ENCODE data around the gene POU2F1. TPM values are rescaled to one million over a fixed set of nuclear protein-coding genes. Genes with fewer than 3 reads are reported as not detected.

Gene POU2F1
- total RNA-seq, 2 donors from 2014 or later: 7.7 to 10.9 TPM

DNA sequence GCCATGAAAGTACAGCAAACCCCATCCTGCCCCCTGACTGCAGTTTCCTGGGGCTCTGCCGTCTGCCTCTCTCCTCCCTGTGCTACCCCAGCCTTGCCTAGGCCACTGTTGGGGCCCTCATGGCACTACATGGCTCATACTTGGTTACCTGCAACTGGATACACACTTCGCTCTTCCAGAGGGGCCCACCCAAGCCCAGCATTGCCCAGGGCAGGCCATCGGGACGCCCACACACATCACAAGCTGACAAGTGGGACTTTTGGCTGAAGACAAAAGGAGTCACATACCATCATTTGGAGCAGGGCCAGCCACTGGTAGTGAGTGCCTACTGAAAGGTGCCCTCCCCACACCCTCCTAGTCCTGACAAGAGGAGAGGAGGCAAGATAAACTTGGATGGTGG lies 214.8 kb downstream of the POU2F1 start:
- H3K27ac ChIP-seq: no peak overlapping the region
- no peak for DNase-seq (ENCODE audit: low spot score)
- no peak overlapping the region for H3K4me3 ChIP-seq
- TF ChIP-seq, protein P1, sequence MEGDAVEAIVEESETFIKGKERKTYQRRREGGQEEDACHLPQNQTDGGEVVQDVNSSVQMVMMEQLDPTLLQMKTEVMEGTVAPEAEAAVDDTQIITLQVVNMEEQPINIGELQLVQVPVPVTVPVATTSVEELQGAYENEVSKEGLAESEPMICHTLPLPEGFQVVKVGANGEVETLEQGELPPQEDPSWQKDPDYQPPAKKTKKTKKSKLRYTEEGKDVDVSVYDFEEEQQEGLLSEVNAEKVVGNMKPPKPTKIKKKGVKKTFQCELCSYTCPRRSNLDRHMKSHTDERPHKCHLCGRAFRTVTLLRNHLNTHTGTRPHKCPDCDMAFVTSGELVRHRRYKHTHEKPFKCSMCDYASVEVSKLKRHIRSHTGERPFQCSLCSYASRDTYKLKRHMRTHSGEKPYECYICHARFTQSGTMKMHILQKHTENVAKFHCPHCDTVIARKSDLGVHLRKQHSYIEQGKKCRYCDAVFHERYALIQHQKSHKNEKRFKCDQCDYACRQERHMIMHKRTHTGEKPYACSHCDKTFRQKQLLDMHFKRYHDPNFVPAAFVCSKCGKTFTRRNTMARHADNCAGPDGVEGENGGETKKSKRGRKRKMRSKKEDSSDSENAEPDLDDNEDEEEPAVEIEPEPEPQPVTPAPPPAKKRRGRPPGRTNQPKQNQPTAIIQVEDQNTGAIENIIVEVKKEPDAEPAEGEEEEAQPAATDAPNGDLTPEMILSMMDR (IDR thresholded peaks at IDR 0.05): no peak
- H3K27me3 ChIP-seq: no peaks in the 10 kb centered on the region
- H3K36me3 ChIP-seq: no peaks in the 10 kb centered on the region
- peaks cover 0 to 13% of the 10 kb centered on the region in 2 donors for H3K4me1 ChIP-seq
- no peaks in the 10 kb centered on the region for H3K9me3 ChIP-seq

DNA sequence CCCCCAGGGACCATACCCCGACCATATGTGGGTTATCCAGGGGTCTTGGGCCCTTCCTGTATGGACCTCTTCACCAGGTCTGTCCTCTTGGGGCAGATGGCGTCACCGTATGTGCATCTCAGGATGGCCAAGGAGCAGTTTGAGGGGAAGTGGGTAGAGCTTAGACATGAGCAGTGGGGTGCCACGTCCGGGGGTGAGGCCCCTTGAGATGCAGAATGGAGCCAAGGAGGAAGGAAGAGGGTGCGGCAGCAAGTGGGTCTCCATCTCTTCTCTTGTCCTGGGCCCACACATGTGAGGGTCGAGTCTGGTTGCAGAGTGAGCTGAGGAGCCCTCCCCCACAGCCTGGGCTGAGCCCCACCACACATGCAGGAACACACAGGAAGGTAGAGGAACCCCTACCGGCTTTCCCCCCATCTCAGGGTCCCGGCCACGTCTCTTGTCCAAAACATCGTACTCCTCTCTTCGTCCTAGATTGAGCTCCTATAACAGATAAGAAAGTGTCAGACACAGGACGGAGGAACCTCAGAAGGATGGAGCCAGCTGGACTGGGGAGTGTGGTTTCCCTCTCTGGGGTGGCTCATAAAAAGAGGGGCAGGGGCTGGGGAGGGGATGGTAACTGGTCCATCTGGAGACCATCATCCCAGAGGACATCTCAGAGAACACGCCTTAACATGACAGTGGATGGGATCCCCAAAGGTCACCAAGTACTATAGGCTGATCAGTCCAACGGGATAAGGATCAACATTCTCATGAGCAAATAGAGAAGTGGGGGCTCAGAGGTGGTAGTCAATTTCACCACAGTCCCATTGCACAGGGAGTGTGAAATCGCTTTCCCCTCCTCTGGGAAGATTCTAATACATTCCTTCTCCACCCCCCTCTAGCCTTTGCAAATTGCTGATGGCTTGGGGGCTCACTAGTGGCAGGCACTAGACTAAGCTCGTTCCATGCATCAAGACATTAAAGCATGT lies 217.8 kb downstream of the POU2F1 start:
- H3K4me1 ChIP-seq: peaks cover 0 to 13% of the 10 kb centered on the region in 2 donors
- no peaks in the 10 kb centered on the region for H3K9me3 ChIP-seq
- H3K4me3 ChIP-seq: no peak overlapping the region
- no peaks in the 10 kb centered on the region for H3K27me3 ChIP-seq
- peak; percentile 21 for DNase-seq (ENCODE audit: low spot score)
- H3K27ac ChIP-seq: no peak overlapping the region
- TF ChIP-seq, protein P1 (IDR thresholded peaks at IDR 0.05): no peak
- no peaks in the 10 kb centered on the region for H3K36me3 ChIP-seq

DNA sequence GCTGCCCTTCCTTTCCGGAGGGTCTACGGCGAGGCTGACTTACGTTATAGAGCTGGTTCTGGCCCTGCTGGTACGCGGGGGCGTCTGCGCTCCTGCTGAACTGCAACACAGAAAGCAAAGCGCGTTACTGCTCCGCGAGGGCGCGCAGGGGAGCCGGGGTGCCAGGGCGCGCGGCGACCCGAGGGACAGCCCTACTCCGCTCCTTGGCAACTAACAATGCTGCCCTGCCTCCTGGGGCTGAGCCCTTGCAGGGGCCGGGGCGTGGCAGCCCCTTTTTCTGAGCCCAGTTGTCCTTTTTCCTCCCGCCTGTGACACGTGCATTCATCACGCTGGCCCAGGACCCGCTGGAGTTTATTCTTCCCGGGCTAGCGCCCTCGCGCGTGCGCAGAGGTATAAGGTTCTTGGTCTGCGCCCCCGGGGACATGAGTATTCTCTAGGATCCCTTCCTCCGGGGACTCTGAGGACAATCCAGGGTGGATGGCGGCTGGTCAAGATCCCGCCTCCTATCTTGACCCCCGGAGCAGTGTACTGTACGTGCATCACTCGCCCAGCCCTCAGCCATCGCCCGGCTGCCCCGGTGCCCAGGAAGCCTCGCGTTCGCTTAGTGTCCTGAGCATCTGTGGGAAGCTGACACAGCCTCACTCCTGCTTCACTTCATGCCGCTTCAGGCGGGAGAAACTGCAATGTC lies 218.8 kb downstream of the POU2F1 start:
- TF ChIP-seq, protein P1 (IDR thresholded peaks at IDR 0.05): peak in 1 of 2 donors; percentile 36
- DNase-seq (ENCODE audit: low spot score): peak; percentile 59
- no peaks in the 10 kb centered on the region for H3K9me3 ChIP-seq
- peak overlapping the region in 1 of 2 donors; percentile 34 for H3K4me3 ChIP-seq
- no peaks in the 10 kb centered on the region for H3K27me3 ChIP-seq
- H3K27ac ChIP-seq: no peak overlapping the region
- peaks cover 0 to 13% of the 10 kb centered on the region in 2 donors for H3K4me1 ChIP-seq
- H3K36me3 ChIP-seq: no peaks in the 10 kb centered on the region

DNA sequence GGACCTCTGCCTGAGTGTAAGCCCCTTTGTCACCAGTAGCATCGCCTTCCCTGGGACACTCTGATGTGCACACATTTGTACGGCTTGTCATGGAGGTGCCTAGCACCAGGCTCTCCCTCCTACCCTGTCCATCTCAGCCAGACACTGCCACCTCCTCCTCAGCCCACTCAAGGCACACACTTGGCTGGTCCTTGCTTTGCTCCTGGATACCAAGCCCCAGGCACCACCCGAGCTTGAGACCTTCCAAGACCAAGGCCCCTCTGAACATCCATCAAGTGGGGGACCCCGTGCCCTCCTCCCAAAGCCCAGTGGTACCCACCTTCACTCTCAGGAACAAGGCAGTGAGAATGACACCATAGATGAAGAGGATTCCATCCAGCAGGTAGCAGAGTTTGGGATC lies 219.7 kb downstream of the POU2F1 start:
- H3K27ac ChIP-seq: no peak overlapping the region
- peak; percentile 53 for DNase-seq (ENCODE audit: low spot score)
- no peaks in the 10 kb centered on the region for H3K9me3 ChIP-seq
- peaks cover 0 to 13% of the 10 kb centered on the region in 2 donors for H3K4me1 ChIP-seq
- H3K4me3 ChIP-seq: no peak overlapping the region
- TF ChIP-seq, protein P1 (IDR thresholded peaks at IDR 0.05): no peak
- H3K36me3 ChIP-seq: no peaks in the 10 kb centered on the region
- H3K27me3 ChIP-seq: no peaks in the 10 kb centered on the region

DNA sequence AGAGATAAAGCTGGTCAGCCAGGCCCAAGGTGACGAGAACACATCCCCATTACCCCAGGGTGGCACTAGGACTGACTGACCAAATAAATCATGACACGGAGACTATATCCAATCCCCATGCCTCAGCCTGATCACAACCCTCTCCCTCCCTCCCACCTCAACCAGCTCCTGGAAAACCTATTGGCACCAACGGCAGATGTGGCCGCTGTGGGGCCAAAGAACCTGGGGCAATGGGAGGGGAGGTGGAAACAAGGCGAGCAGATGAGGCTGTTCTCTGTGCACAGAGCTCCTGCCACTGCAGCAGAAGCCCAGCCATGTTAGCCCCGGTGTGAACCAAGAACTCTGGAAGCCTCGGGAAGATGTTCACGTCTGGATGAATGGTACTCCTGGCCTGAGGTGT lies 220.1 kb downstream of the POU2F1 start:
- DNase-seq (ENCODE audit: low spot score): peak; percentile 55

More for the DNA sequence above, 220.1 kb downstream of the POU2F1 start:
- H3K36me3 ChIP-seq: no peaks in the 10 kb centered on the region
- no peak overlapping the region for H3K27ac ChIP-seq
- H3K4me1 ChIP-seq: peaks cover 0 to 13% of the 10 kb centered on the region in 2 donors
- TF ChIP-seq, protein P1 (IDR thresholded peaks at IDR 0.05): no peak
- H3K9me3 ChIP-seq: no peaks in the 10 kb centered on the region
- H3K4me3 ChIP-seq: no peak overlapping the region
- H3K27me3 ChIP-seq: no peaks in the 10 kb centered on the region
